ENCODE measurements around the gene SMIM35. TPM values are rescaled to one million over a fixed set of nuclear protein-coding genes. Genes with fewer than 3 reads are reported as not detected.

The SMIM35 gene
- total RNA-seq, 1 experiment from 2014 or later = not detected

- Histone ChIP-seq H3F3A (ENCODE audit: insufficient read depth, low read depth) (no peaks in the 10 kb centered on the region; the same call in 1 of the 2 replicates), H3K4me2 (no peak overlapping the region), H3K27me3 (ENCODE audit: insufficient read depth, low read depth) (no peaks in the 10 kb centered on the region), H3K79me2 (ENCODE audit: low read depth) (no peaks in the 10 kb centered on the region), H2AFZ (no peak overlapping the region), H3K36me3 (ENCODE audit: low read depth) (no peaks in the 10 kb centered on the region), H3K4me3 (no peak overlapping the region), H3K9me3 (ENCODE audit: insufficient read depth, low read depth) (no peaks in the 10 kb centered on the region), H4K20me1 (ENCODE audit: insufficient read depth) (no peaks in the 10 kb centered on the region), H3K9me2 (ENCODE audit: insufficient read depth) (no peaks in the 10 kb centered on the region), H3K4me1 (replicated peaks; ENCODE audit: insufficient read depth) (peaks cover 21% of the 10 kb centered on the region), H3K27ac (no peak overlapping the region)
- TF ChIP-seq EZH2 (IDR thresholded peaks at IDR 0.05; ENCODE audit: low read depth) (no peak), CTCF (conservative IDR thresholded peaks at IDR 0.05) (no peak)
- BruUV-seq (replicated peaks) = no TSS peak
- intact Hi-C loops (cut with micrococcal nuclease; ENCODE audit: unreplicated experiment) = loop anchor here (5.0 kb wide), 1 partner anchor 72 kb away; no protein-coding TSS in a partner anchor
- CTCF ChIA-PET = interaction anchor here (0.5 kb wide), 1 partner anchor 10 kb away, joined by 3 read pairs; no protein-coding TSS in a partner anchor
- peak in 1 of 2 experiments; percentile 59 for DNase-seq
- POLR2A ChIA-PET (ENCODE audit: unreplicated experiment) = no interaction called here
Measured at GRCh38 chr11:118129471-118130172, 42.9 kb upstream of the SMIM35 start.

- BruUV-seq (replicated peaks) = no TSS peak
- Histone ChIP-seq H3K27ac (no peak overlapping the region), H3K9me3 (ENCODE audit: insufficient read depth, low read depth) (no peaks in the 10 kb centered on the region), H3K79me2 (ENCODE audit: low read depth) (no peaks in the 10 kb centered on the region), H3K27me3 (ENCODE audit: insufficient read depth, low read depth) (no peaks in the 10 kb centered on the region), H3K4me1 (replicated peaks; ENCODE audit: insufficient read depth) (peaks cover 21% of the 10 kb centered on the region), H3K4me3 (no peak overlapping the region), H3F3A (ENCODE audit: insufficient read depth, low read depth) (no peaks in the 10 kb centered on the region; the same call in 1 of the 2 replicates), H2AFZ (no peak overlapping the region), H4K20me1 (ENCODE audit: insufficient read depth) (no peaks in the 10 kb centered on the region), H3K36me3 (ENCODE audit: low read depth) (no peaks in the 10 kb centered on the region), H3K4me2 (no peak overlapping the region), H3K9me2 (ENCODE audit: insufficient read depth) (no peaks in the 10 kb centered on the region)
- ChIA-PET POLR2A (ENCODE audit: unreplicated experiment) (no interaction called here), CTCF (interaction anchor here (0.6 kb wide), 1 partner anchor 54 kb away, joined by 5 read pairs; no protein-coding TSS in a partner anchor)
- no peak for TF ChIP-seq CTCF (conservative IDR thresholded peaks at IDR 0.05)
- no peak for TF ChIP-seq EZH2 (IDR thresholded peaks at IDR 0.05; ENCODE audit: low read depth)
- intact Hi-C loops (cut with micrococcal nuclease; ENCODE audit: unreplicated experiment) = no loop called here
- no peak for DNase-seq
Measured at GRCh38 chr11:118128721-118129470, 42.1 kb upstream of the SMIM35 start.

- H2AFZ ChIP-seq = no peak overlapping the region
- H3K27me3 ChIP-seq (ENCODE audit: insufficient read depth, low read depth) = no peaks in the 10 kb centered on the region
- H3K27ac ChIP-seq = no peak overlapping the region
- no peaks in the 10 kb centered on the region for H3K79me2 ChIP-seq (ENCODE audit: low read depth)
- TF ChIP-seq CTCF (conservative IDR thresholded peaks at IDR 0.05) (no peak), EZH2 (IDR thresholded peaks at IDR 0.05; ENCODE audit: low read depth) (no peak)
- H4K20me1 ChIP-seq (ENCODE audit: insufficient read depth) = no peaks in the 10 kb centered on the region
- no peaks in the 10 kb centered on the region; the same call in 1 of the 2 replicates for H3F3A ChIP-seq (ENCODE audit: insufficient read depth, low read depth)
- CTCF ChIA-PET = interaction anchor here (0.6 kb wide), 1 partner anchor 54 kb away, joined by 5 read pairs; no protein-coding TSS in a partner anchor
- intact Hi-C loops (cut with micrococcal nuclease; ENCODE audit: unreplicated experiment) = no loop called here
- H3K36me3 ChIP-seq (ENCODE audit: low read depth) = no peaks in the 10 kb centered on the region
- no peaks in the 10 kb centered on the region for H3K9me3 ChIP-seq (ENCODE audit: insufficient read depth, low read depth)
- DNase-seq = no peak
- no peak overlapping the region for H3K4me2 ChIP-seq
- no TSS peak for BruUV-seq (replicated peaks)
- H3K4me3 ChIP-seq = no peak overlapping the region
- H3K9me2 ChIP-seq (ENCODE audit: insufficient read depth) = no peaks in the 10 kb centered on the region
- H3K4me1 ChIP-seq (replicated peaks; ENCODE audit: insufficient read depth) = peaks cover 21% of the 10 kb centered on the region
- POLR2A ChIA-PET (ENCODE audit: unreplicated experiment) = no interaction called here
Measured at GRCh38 chr11:118128310-118128709, 41.5 kb upstream of the SMIM35 start.

Measured in PC-9 (cell line).